ENCODE results near the gene ZNF19. TPM values are rescaled to one million over a fixed set of nuclear protein-coding genes. Genes with fewer than 3 reads are reported as not detected.

Gene ZNF19
- total and polyA plus RNA-seq, 2 of the 8 experiments (the other 6 are each of a cell fraction or from before 2014, with no cell fraction given): 1.5 to 3.5 TPM

DNA sequence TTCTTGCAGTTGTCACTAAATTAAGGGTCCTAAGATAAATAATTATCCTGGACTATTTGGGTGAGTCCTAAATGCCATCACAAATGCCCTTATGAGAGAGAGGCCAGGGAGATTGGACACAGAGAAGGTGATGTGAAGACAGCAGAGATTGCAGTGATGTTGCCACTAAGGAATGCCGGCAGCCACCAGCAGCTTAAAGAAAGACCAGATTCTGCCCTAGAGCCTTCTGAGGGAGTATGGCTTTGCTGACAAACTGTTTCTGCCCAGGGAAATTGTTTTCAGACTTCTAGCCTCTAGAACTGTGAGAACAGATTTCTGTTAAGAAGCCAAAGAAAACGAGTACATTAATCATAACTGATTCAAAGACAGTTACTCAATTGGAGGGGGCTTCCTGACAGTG lies 17.1 kb downstream of the ZNF19 start:
- 83% methylated on average over 2 of the region's 2 CpGs; no CpG with 5 or more reads in 1 of the 2 experiments for WGBS, 2 experiments (ENCODE audit: extremely low coverage in 1 of 2, insufficient coverage in 1 of 2, insufficient read length in 1 of 2, insufficient replicate concordance in 2 of 2, low coverage in 1 of 2, low lambda C conversion rate in 2 of 2, missing lambda C conversion rate in 1 of 2)
- Histone ChIP-seq H3K4me3 (ENCODE audit: extremely low read depth in 1 of 4, insufficient read depth in 2 of 4, low read depth in 3 of 4, low read length in 4 of 4) (no peak overlapping the region), H2BK20ac (ENCODE audit: low read length) (no peak overlapping the region), H2AK5ac (ENCODE audit: low read depth, low read length) (no peak overlapping the region), H3K23me2 (ENCODE audit: low read depth, low read length) (no peaks in the 10 kb centered on the region), H3K4ac (replicated peaks; ENCODE audit: insufficient read length, low read depth, low read length) (no peak overlapping the region), H4K20me1 (replicated peaks in 1 of 2; ENCODE audit: control insufficient read depth in 1 of 2, insufficient read depth in 2 of 2, low read length in 2 of 2) (peaks cover 0 to 2% of the 10 kb centered on the region in 2 experiments), H2AFZ (ENCODE audit: low read length) (no peak overlapping the region), H3K56ac (replicated peaks; ENCODE audit: insufficient read length, low read depth, low read length) (no peak overlapping the region), H3K9ac (replicated peaks in 1 of 4; ENCODE audit: extremely low read depth in 1 of 4, low read depth in 3 of 4, low read length in 3 of 4) (no peak overlapping the region), H4K5ac (ENCODE audit: insufficient read length, low read depth, low read length) (no peak overlapping the region), H3K27me3 (replicated peaks in 1 of 4; ENCODE audit: control insufficient read depth in 3 of 4, extremely low read depth in 1 of 4, insufficient read depth in 3 of 4, low read length in 3 of 4) (no peaks in the 10 kb centered on the region), H2BK5ac (ENCODE audit: low read depth, low read length) (no peak overlapping the region), H3K18ac (ENCODE audit: extremely low read depth, low read length) (no peak overlapping the region), H3K79me2 (ENCODE audit: control insufficient read depth in 1 of 2, insufficient read depth in 2 of 2, low read length in 2 of 2) (no peaks in the 10 kb centered on the region), H2BK15ac (ENCODE audit: low read length) (no peak overlapping the region), H2BK12ac (ENCODE audit: low read depth, low read length) (no peak overlapping the region), H2BK120ac (replicated peaks; ENCODE audit: low read depth, low read length) (no peak overlapping the region), H3K27ac (ENCODE audit: low read depth, low read length) (no peak overlapping the region), H3K23ac (ENCODE audit: insufficient read length) (no peak overlapping the region), H3K4me1 (replicated peaks in 1 of 4; ENCODE audit: control insufficient read depth in 3 of 4, insufficient read depth in 4 of 4, low read length in 3 of 4) (no peaks in the 10 kb centered on the region), H4K8ac (ENCODE audit: extremely low read depth, insufficient read depth, low read length) (no peak overlapping the region), H4K91ac (replicated peaks; ENCODE audit: insufficient read length, low read length) (no peak overlapping the region), H3K9me3 (ENCODE audit: insufficient read depth in 2 of 2, low read depth in 1 of 2, low read length in 1 of 2) (no peaks in the 10 kb centered on the region), H3K4me2 (ENCODE audit: insufficient read depth in 1 of 2, low read depth in 2 of 2, low read length in 2 of 2) (no peak overlapping the region), H3K36me3 (ENCODE audit: control insufficient read depth in 2 of 4, insufficient read depth in 4 of 4, low read length in 3 of 4) (peaks cover 0 to 2% (median 2%) of the 10 kb centered on the region in 4 experiments; a peak in 2 of 8 replicates), H3K79me1 (ENCODE audit: low read depth, low read length) (no peaks in the 10 kb centered on the region; the same call in 1 of the 2 replicates), H3K14ac (ENCODE audit: insufficient read length) (no peak overlapping the region)
- no peak for FAIRE-seq
- CTCF ChIA-PET (ENCODE audit: partially characterized antibody): interaction anchor here (0.7 to 4.2 kb wide), 7 partner anchors 8 to 139 kb away, joined by 3 to 21 read pairs (median 5); no protein-coding TSS in a partner anchor
- DNase-seq (ENCODE audit: low read depth in 1 of 2, low spot score in 2 of 2): no peak
- POLR2A ChIA-PET (ENCODE audit: partially characterized antibody): interaction anchor here (0.9 to 1.6 kb wide), 4 partner anchors 9 to 26 kb away, joined by 3 to 8 read pairs (median 4); partner anchors contain the start of gene ZNF23
- TF ChIP-seq, protein P1, sequence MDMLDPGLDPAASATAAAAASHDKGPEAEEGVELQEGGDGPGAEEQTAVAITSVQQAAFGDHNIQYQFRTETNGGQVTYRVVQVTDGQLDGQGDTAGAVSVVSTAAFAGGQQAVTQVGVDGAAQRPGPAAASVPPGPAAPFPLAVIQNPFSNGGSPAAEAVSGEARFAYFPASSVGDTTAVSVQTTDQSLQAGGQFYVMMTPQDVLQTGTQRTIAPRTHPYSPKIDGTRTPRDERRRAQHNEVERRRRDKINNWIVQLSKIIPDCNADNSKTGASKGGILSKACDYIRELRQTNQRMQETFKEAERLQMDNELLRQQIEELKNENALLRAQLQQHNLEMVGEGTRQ (IDR thresholded peaks at IDR 0.05; ENCODE audit: low read length): no peak

All from H1 (cell line).